HuH-7.5 (cell line): ENCODE measurements around the gene RARRES1.

Experiments used
- DNase-seq: peaks from one replicate; pipeline ENCODE4 v3.0.0; 2011; ENCODE audit warnings: low spot score

The RARRES1 gene

DNA sequence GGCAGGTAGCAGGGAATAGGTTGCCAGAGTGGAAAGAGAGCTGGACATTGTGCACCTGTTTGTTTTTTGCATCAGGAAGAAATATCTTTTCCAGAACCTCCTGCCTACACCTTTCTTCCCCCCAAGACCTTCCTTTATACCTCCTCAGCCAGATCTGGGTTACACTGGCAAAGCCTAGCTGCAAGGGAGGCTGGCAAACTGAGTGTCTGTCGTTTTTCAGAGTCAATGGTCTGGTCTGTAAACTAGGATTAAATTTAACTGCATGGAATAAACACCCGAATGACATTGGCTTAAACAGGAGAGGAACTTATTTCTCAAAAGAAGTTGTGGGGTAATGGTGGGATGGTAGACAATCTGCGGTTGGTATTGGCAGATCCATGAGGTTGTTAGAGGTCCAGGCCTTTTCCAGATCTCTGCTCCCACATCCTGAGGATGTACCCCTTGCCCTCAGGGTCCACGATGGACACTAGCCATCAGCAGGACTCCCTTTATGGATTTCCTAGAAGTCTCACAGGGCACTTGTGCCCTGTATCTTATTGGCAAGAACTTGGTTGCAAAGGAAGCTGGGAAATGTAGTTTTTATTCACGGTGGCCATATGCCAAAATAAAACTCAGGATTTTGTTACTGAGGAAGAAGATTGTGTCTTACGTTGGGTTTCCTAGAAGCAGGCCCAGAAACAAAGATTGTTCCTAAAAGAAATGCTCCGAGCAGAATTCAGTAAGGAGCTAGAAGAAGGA is 3.2 kb upstream of the RARRES1 start:
- no peak for DNase-seq

DNA sequence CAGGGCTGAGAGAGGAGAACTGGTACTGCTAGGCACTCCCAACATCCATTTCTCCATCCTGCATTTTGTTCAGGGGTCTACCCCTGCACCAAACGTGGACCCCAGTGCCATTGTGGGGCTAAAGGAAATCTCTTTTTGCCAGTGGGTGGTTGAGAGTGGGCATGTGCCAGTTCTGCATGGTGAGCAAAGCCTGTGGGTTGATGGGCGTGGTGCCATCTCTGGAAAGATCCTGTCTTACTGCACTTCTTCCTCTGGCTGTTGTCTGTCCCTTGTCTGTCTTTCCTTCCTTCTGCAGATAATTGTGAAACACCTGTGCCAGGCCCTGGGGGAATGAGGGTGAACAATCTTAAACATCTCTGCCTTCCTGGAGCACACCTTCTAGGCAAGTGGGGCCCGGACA is 1.4 kb upstream of the RARRES1 start:
- DNase-seq = no peak

DNA sequence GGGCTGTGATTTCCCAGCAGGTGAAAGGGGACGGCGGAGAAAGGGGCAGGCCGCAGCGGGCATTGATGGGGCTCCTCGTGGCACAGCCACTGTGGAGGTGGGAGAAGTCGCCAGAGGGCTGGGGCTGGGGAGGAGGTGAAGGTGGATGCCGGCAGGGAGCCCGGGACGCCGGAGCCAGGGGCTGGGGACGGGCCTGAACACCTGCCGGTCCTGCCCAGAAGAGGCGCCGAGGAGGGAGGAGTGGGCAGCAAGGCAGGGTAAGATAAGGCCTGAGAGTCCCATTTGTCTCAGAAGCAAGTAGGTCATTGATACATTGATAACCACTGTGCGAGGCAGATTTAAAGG is 571 bp upstream of the RARRES1 start:
- no peak for DNase-seq

DNA sequence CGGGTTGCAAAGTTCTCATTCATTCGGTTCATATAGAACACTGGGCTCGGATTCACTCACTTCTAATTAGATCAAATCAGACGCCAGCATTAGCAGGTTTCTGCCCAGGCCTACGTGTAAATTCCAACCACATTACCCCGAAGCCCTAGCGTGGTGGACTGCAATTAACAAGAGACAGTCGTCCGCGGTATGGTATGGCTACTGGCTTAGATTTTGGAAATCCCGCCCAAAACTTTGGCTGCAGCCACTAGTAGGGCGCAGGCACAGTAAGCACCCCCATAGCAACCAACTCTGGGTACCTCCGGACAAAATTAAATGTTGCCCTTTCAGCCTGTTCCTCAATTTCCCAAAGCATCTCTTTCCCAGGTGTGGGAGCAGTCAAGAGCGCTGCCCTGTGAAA is 771 bp downstream of the RARRES1 start:
- DNase-seq = no peak

DNA sequence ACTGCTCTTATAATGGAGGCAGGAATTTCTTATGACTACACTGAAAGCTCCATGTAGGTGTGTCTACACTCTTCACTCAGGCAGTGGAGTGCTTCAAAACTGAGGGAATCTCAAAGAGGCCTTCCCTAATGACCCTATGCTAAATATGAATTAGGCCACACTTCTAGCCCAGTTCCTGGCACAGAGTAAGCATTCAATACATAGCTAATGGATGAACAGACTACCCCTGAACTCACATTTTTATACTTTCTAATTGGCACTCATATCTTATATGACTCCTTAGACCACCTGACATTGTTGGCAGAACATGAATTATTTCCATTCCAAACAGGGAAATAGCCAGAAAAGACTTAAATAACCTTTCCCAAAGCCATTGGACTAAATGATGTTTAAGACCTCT is 3.4 kb downstream of the RARRES1 start:
- DNase-seq = no peak

DNA sequence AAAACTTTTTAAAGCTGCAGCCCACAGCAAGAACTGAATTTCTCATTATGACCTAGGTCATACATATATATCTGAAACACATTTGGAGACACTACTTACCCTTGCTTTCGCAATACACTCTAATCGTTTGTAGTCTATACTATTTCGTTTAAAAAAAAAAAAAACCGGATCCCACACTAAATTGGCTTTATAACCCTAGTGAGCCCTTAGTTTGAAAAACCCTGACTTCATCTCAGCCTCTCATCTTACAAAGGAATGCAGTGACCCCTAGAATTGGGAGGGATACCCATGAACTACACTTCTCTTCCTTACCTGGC is 4.2 kb downstream of the RARRES1 start:
- DNase-seq = no peak

DNA sequence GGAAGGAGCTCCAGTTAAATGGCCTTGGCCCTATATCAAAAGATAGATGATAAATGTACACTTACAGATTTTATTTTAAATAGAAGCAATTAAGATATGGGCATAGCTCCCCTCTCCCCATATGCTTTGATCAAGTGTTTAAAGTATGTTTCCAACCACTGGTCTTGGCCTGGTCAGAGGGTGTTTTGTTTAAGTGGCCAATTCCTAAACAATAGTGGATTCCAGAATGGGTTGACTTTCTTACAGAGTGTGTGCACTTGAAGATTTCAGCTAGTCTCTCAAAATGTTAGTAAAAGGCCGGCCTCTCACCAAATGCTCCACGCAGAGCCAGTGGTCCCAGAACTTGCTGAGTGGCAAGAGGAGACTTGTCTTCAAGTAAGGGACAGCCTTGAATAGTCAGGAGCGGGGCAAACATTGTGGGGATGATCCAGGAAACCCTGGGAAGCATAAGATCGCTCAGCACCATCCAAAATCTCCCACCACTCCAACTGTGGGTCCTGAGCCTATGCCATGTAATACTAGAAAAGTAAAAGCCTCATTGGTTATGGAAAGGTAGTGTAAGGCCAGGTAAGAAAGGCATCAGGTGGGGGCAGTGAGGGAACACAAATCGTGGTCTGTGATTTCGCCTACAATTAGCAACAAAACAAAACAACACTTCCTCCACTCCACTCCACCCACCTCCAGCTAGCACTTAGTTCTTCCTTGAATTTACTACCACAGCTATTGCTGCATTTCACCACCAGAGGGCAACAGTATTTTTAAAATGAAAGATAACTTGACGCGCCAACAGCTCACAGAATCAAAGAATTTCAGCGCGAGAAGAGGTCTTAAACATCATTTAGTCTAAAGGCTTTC is 4.8 kb downstream of the RARRES1 start:
- DNase-seq = peak; percentile 72

DNA sequence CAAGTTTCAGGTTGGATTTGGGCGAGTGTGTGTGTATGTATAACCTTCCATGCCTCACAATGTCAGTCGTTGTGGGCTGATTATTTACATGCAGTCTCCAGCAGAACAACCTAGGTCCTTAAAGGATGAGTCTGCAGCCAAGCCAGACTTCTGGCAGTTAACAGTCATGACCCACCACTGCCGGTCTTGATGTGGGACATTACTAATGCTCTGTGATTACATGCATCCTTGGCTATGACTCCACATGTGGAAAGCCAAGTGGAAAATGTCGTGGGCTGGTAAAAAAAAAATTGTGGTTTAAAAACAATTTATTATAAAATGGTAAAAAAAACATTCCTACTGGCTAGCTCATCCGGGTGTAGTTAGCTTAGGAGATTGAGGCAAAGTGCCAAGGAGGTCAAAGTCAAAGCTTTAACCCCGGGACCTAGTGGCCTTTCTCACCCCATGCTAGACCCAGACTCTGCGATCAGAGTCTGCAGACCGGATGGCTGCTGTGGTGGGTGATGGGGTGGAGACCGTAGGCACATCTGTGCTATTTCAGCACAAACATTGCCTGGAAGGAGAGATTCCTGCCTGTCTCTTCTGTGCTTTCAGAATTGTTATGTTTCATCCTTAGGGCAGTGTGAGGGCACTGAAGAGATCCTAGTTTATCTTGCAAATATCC is 6.8 kb downstream of the RARRES1 start:
- peak; percentile 47 for DNase-seq

DNA sequence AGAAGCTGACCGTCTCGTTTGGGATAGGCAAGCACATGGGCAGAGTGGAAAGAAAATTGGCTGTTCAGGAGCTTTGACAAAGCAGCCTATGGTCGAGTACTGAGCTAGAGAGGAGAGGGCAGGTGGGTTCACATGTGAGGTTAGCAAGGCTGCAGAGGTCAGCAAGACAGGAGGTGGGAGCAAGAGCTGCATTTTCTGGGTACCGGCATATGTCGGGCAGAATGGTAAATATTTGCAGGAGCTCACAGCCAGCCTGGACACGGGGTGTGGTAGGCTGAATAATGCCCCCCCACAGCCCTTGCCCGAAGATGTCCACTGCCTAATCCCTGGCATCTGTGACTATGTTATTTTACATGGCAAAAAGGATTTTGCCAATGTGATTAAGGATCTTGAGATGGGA is 8.3 kb downstream of the RARRES1 start:
- DNase-seq = no peak

DNA sequence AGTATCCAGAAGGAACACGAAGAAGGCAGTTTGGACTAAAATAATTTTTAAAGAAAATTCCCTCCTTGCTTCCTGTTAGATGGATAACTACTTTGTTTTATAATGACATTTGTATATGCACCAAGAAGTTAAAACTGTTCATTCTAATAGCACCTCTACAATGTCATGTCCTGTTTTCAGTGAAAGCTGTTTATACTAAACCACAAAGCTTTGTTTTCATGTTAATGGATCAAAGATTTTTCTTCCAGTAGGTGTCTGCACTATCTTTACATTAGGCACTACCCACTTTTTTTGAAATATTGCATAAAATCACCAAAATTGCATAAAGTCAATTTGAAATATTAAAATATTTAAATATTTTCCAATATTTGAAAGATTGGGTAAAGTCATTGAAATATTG is 10.1 kb downstream of the RARRES1 start:
- DNase-seq = no peak

DNA sequence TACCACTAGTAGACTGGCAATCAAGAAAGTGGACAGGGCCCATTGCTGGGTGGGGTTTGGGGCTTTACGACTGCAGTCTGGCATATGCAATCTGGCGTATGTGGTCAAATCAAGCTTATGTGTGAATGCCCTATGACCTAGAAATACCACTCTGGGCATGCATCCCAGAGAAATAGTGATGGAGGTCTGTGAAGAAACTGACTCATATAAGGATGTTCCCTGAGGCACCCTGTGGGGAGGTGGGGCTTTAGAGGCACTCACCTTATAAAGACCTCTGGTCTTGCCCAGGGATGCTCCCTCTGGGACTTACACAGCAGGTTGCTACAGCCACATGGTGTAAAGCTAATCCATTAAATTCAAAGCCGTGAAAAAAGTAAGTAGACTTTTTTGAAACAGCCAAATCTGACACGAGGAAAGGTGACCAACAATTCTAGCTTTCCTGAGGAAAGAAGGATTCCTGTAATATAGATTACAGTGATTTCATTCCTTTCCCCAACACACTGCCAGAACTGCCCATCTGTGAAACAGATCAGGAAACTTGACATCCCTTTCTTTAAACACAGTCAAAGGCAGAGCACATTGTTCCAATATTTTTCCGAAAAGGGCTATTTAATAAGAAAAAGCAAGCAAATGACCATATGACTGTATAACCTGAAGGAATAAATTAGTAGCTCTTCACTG is 13.6 kb downstream of the RARRES1 start:
- no peak for DNase-seq

DNA sequence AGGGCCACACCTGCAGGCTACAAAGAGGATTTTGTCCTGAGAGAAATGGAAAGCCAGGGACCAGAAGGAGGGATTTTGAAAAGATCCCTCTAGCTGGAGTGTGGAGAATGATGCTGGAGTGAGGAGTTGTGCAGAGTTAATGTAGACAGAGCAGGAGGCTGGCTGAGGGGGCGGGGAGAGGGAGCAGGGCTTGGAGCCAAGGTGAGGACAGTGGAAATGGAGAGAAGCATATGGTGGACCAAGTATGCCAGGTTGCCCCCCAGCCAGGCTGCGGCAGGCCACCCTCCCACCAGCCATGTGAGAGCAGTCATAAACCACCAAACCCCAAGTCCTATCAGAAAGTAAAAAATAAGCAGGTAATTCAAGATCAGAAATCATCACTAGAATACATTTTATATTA is 14.7 kb downstream of the RARRES1 start:
- no peak for DNase-seq

DNA sequence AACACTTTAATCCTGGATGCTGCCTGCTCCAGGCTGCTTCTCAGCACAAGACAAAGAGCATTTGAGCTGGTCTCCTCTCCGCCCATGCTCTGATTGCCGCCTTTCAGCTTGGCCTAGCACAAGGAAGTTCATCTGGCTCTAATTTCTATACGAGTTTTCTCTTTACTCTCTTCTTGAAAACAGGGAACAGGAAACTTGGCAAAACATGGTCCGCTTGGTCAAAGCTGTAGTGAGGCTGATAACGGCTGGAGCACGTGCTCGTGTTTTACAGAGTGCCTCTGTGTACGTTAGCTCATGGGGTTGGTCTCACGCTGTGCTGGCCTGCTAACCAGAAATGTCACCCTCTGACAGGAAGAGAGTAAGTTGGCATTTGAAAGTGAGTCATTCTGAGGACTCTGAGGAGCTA is 19.2 kb downstream of the RARRES1 start:
- DNase-seq = no peak

DNA sequence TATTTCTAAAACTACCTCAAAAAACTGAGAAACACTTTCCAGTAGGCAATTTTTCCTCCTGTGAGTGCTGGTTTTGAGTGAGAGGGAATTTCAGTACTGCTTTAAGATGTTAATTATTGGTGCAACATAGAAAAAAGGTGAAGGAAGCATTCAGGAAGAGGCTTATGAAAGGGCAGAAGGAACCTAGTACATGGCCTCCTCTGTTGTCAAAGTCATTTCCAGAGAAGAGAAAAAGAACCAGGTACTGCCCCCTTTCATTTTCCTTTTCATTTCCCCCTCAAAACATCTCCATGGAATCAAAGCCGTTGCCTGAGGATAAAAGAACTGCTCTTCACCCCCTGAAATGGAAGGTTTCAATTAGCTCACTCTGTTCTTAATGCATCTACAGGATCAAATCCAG is 19.8 kb downstream of the RARRES1 start:
- DNase-seq = no peak

DNA sequence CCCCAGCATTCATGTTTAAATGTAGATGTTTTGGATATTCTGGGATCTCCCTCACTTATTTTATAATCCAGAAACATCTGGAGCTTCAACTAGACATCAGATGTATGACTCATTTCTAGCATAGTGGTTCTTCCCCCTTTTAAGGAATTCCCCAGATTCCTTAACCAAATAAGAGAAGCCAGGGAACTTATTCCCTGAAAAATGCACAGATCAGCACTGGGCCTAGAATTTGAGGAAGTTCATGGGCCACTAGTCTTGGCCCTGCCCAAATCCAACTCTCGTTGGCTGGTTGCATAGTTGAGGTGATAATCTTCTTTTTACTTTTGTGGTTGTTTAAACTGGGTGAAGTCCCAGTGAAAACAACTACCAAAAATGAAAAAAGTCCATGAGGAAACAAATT is 20.4 kb downstream of the RARRES1 start:
- no peak for DNase-seq

DNA sequence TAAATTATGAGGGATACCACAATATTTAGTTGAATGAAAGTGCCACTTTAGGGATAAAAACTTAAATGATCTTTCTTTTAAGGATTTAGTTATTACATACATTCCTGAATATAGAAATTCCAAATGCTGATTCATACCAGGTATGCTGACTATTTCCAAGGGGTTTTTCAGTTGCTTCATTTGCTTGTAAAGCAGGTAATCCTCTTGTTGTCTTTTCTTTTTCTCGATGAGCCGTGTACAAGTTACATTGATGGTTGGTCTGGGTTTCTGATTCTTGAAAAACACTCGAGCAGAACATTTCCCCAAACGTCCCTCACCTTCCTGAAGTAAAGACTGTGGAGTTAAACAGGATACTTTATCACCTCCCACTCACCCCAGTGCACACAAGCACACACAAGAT is 21.7 kb downstream of the RARRES1 start:
- DNase-seq = no peak

DNA sequence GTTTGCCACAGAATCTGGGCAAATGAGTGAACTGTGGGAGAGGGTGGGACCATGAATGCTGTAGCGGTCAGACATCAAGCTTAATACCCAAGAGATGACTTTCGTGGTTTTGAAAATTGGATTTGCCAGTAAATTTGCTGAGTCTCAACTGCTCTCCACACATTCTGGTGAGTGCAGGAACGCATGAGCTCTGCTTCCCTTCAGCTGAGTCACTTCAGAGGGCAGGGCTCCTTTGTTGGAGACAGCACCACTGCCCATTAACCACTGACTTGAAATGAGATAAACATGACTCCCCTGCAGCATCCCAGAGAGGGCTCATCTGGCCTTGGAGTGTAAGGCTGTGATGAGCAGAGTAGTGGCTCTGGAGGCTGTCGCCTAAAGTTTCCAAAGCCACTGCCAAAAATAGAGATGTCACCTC is 22.6 kb downstream of the RARRES1 start:
- DNase-seq = no peak

DNA sequence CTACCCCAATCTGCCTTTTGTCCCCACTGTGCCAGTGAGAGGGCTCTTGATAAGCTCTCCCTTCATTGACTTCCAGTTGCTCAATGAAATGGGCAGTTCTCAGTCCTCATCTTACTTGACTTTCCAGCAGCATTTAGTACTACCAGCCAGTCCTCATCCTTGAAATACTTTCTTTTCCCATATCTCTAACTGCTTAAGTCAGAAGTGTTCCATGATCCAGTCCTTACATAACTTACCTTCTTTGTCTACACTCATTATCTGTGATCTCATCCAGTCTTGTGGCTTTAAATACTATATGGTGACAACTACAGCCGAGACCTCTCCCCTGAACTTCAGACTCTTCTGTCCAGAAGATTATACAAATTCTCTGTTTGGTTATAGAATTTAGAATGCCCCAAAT is 28.7 kb downstream of the RARRES1 start:
- no peak for DNase-seq

DNA sequence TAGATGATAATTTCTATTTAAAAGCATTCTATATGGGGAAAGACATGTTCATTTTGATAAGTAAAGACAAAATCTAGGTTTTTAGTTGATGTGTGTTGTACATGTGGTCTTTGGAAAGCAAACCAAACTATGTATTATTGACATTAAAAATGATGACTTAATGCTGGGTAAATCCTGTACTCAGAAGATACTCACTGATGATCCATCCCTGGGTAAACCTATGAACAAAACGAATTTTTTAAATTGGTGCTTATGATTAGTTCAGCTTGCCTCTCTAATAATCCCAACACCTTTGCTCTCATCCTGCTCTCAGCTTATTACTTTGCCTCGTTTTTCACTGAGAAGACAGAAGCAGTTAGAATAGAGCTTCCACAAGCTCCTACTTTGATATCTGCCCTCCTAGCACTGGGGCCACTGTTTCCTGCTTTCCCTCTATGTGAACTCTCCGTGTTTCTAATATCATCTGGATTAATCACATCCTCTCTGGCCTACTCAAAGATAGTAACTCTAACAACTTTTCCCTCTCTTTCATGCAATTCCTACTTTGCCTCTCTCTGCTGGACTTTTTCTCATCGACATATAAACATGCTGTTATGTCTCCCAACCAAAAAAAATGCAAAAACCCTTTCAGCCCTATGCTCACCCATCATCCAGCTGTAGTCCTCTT is 29.3 kb downstream of the RARRES1 start:
- no peak for DNase-seq

DNA sequence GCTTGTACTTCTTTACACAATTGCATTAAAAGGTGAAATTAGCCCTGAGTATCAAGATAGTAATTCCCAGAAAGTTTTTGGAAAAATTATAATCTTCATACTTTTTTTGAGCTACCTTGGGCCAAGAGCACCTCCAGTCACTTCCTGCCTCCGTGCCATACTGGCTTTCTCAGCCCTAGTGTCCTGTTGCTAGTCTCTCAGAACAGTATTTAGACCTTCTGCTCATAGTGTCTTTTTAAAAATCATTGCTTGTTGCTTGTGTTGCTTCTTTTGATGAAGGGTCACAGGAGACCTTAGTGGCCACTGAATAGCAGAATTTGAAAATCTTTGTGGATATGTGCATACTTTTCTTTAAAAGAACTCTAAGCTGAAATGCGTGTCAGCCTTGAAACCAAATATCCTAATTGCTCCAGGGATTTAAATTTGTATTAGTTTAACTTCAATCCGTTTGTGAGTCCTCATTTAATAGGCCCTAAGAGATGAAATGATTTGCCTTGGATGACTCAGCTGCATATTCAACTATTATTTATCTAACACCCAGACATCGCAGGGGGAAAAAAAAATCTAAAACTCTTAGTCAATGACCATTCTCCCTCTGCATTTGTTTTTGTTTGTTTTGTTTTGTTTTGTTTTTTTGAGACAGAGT is 30.7 kb downstream of the RARRES1 start:
- DNase-seq = no peak

DNA sequence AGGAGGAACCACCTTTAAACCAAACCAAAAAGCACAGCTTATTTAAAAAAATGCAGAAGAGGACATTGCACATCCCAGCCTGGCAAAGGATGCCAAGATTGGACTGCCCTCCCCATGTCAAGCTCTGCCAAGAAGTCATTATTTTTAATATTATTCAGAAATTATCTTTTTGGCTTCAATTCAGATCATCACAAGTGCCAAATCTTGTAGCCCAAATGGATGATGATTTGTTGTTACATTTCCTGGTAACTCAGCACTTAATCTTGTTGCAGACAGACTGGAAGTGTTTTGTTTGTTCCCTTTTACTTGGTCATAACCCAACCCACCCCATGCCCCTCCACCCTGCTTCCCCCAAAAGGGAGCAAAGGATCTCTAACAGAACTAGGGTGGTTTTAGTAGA is 31.7 kb downstream of the RARRES1 start:
- no peak for DNase-seq

DNA sequence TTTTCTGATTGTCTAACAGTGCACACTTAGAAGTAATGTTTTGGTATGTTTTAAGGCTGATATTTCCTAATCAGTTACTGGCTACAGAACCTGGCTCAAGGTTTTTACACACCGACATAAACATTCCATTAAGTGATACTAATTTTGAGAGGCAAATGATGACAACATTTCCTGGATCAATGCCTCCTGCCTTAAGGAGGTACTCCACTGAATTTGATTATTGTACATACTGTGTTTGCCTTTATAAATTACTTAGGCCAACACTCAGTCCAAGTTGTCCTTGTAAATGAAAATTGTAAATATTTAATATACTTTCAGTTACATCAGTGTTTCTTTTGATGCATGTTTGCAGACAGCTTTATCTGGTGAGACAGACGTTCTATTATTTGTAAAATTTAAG is 35.6 kb downstream of the RARRES1 start:
- no peak for DNase-seq
